CD14-positive monocyte (primary cell): ENCODE measurements around the gene TANGO6. TPM values are rescaled to one million over a fixed set of nuclear protein-coding genes. Genes with fewer than 3 reads are reported as not detected.

Experiments
- DNase-seq, 3 donors: peaks; one replicate each; pipeline ENCODE4 v3.0.0-alpha.2; 2011 to 2022
- H2AFZ ChIP-seq: 2 replicates; pipeline ENCODE4 v1.6.0; 2012; ENCODE audit warnings: mild to moderate bottlenecking, low read depth, low read length, inconsistent platforms; ENCODE audit not compliant: insufficient read depth, poor library complexity, severe bottlenecking
- H3K27ac ChIP-seq, 2 donors: 1 replicate in 1 of 2; 2 replicates in 1 of 2; pipeline ENCODE4 v1.5.1; 2012 to 2013; ENCODE audit warnings: low read length in 2 of 2, control low read depth in 1 of 2, inconsistent platforms in 1 of 2, low read depth in 1 of 2, mild to moderate bottlenecking in 1 of 2
- H3K27me3 ChIP-seq, 2 donors: one replicate each; pipeline versions ENCODE4 v1.6.0 to v1.6.1; 2011 to 2013; ENCODE audit warnings: low read length in 2 of 2; ENCODE audit not compliant: control insufficient read depth in 2 of 2, insufficient read depth in 2 of 2
- H3K36me3 ChIP-seq, 2 donors: replicated peaks in 1 of 2; 1 replicate in 1 of 2; 2 replicates in 1 of 2; pipeline versions ENCODE4 v1.5.1 to v1.6.1; 2012 to 2013; ENCODE audit warnings: low read length in 2 of 2, control low read depth in 1 of 2, inconsistent platforms in 1 of 2, mild to moderate bottlenecking in 1 of 2; ENCODE audit not compliant: insufficient read depth in 2 of 2, control insufficient read depth in 1 of 2
- H3K4me1 ChIP-seq, 2 donors: 1 replicate in 1 of 2; 2 replicates in 1 of 2; pipeline versions ENCODE4 v1.5.1 to v1.6.1; 2012 to 2013; ENCODE audit warnings: low read length in 2 of 2, control low read depth in 1 of 2, inconsistent platforms in 1 of 2, mild to moderate bottlenecking in 1 of 2, moderate library complexity in 1 of 2; ENCODE audit not compliant: insufficient read depth in 2 of 2, control insufficient read depth in 1 of 2
- H3K4me2 ChIP-seq: replicated peaks from 2 replicates; pipeline ENCODE3; 2012; ENCODE audit warnings: low read length, moderate library complexity, mild to moderate bottlenecking; ENCODE audit not compliant: poor library complexity, severe bottlenecking; ENCODE audit errors: extremely low read depth
- H3K4me3 ChIP-seq, 3 experiments: fragments of 200-600 bp in 1 of 3; sonication (generic) in 1 of 3; replicated peaks in 1 of 3; 1 replicate in 2 of 3; 2 replicates in 1 of 3; pipeline ENCODE4 v1.5.1; 2011 to 2013; ENCODE audit warnings: low read length in 3 of 3, mild to moderate bottlenecking in 3 of 3, control low read depth in 2 of 3, low read depth in 2 of 3, inconsistent platforms in 1 of 3, moderate library complexity in 1 of 3
- H3K79me2 ChIP-seq: 2 replicates; pipeline ENCODE4 v1.6.0; 2012; ENCODE audit warnings: mild to moderate bottlenecking, control low read depth, inconsistent platforms, low read length, moderate library complexity; ENCODE audit not compliant: insufficient read depth
- H3K9ac ChIP-seq: 2 replicates; pipeline ENCODE4 v1.6.0; 2017; ENCODE audit warnings: low read length, mild to moderate bottlenecking; ENCODE audit not compliant: insufficient read depth, poor library complexity, severe bottlenecking
- H3K9me3 ChIP-seq, 2 donors: replicated peaks in 1 of 2; 1 replicate in 1 of 2; 2 replicates in 1 of 2; pipeline versions ENCODE4 v1.5.1 to v1.6.1; 2012 to 2013; ENCODE audit warnings: low read length in 2 of 2, control low read depth in 1 of 2; ENCODE audit not compliant: control insufficient read depth in 1 of 2, insufficient read depth in 1 of 2
- H4K20me1 ChIP-seq: 2 replicates; pipeline ENCODE4 v1.6.0; 2012; ENCODE audit warnings: mild to moderate bottlenecking, low read length, control low read depth, moderate library complexity; ENCODE audit not compliant: insufficient read depth
- H3K27ac Mint-ChIP-seq, 7 donors: one replicate each; pipeline ENCODE4 v1.8.0; 2020; ENCODE audit warnings: mild to moderate bottlenecking in 7 of 7, mixed read lengths in 7 of 7, moderate library complexity in 6 of 7, inconsistent platforms in 2 of 7
- H3K27me3 Mint-ChIP-seq, 3 donors: one replicate each; pipeline ENCODE4 v1.8.0; 2021 to 2022; ENCODE audit warnings: low read depth in 3 of 3, mild to moderate bottlenecking in 3 of 3, mixed read lengths in 3 of 3, moderate library complexity in 3 of 3, inconsistent platforms in 1 of 3
- H3K36me3 Mint-ChIP-seq, 2 donors: one replicate each; pipeline ENCODE4 v1.8.0; 2020; ENCODE audit warnings: mixed read lengths in 2 of 2, inconsistent platforms in 1 of 2, mild to moderate bottlenecking in 1 of 2
- H3K4me1 Mint-ChIP-seq: one replicate; pipeline ENCODE4 v1.8.0; 2020; ENCODE audit warnings: mild to moderate bottlenecking, mixed read lengths
- H3K4me3 Mint-ChIP-seq, 2 donors: one replicate each; pipeline ENCODE4 v1.8.0; 2020; ENCODE audit warnings: mild to moderate bottlenecking in 2 of 2, mixed read lengths in 2 of 2, moderate library complexity in 1 of 2
- H3K9me3 Mint-ChIP-seq, 7 donors: one replicate each; pipeline ENCODE4 v1.8.0; 2020 to 2022; ENCODE audit warnings: mixed read lengths in 7 of 7, mild to moderate bottlenecking in 6 of 7, moderate library complexity in 6 of 7, inconsistent platforms in 2 of 7
- WGBS: methylation state at CpG from one replicate; pipeline ENCODE4 v1.1.5; 2013; ENCODE audit warnings: missing lambda C conversion rate; ENCODE audit not compliant: insufficient coverage; 5-methylcytosine and 5-hydroxymethylcytosine counted together
- intact Hi-C, 2 donors: fragments of 100-400 bp; cut with micrococcal nuclease; formaldehyde crosslinking; loops; one replicate each; pipeline versions ENCODE4 v1.15.0 to v1.15.1; 2023
- polyA plus RNA-seq, 3 donors: library from polyadenylated mRNA; depleted of rRNA in 1 of 3; unstranded in 2 of 3; stranded (reverse) in 1 of 3; fragments of 300-500 nt in 2 of 3; fragments of >200 nt in 1 of 3; fragmentation: Illumina TruSeq in 2 of 3; gene quantifications; 1 replicate in 2 of 3; 2 replicates in 1 of 3; pipeline ENCODE4 v1.2.3, GENCODE V29; 2012 to 2021
- TF ChIP-seq, protein P1 (sequence below): fragments of 200-600 bp; IDR thresholded peaks from one replicate; pipeline ENCODE4 v1.8.0; 2022; ENCODE audit warnings: antibody characterized with exemption, mild to moderate bottlenecking

TANGO6 gene
- polyA plus RNA-seq, 3 donors = 6.5 to 8.1 (median 7.3) TPM

GRCh38 chr16:68902003-68902968 lies 59.0 kb downstream of the TANGO6 start:
- Mint-ChIP-seq H3K4me1 (peaks cover 7% of the 10 kb centered on the region), H3K4me3 (no peak overlapping the region), H3K27me3 (peaks cover 0 to 2% (median 0%) of the 10 kb centered on the region in 3 donors), H3K36me3 (peaks cover 43 to 76% of the 10 kb centered on the region in 2 donors), H3K27ac (no peak overlapping the region), H3K9me3 (no peaks in the 10 kb centered on the region)
- Histone ChIP-seq H4K20me1 (no peaks in the 10 kb centered on the region), H3K9ac (no peak overlapping the region), H3K27ac (no peak overlapping the region), H3K9me3 (no peaks in the 10 kb centered on the region), H3K4me1 (peaks cover 0 to 4% of the 10 kb centered on the region in 2 donors), H2AFZ (no peak overlapping the region), H3K36me3 (peaks cover 31 to 61% of the 10 kb centered on the region in 2 donors), H3K27me3 (no peaks in the 10 kb centered on the region), H3K4me3 (no peak overlapping the region), H3K79me2 (no peaks in the 10 kb centered on the region), H3K4me2 (no peak overlapping the region)
- TF ChIP-seq, protein P1, sequence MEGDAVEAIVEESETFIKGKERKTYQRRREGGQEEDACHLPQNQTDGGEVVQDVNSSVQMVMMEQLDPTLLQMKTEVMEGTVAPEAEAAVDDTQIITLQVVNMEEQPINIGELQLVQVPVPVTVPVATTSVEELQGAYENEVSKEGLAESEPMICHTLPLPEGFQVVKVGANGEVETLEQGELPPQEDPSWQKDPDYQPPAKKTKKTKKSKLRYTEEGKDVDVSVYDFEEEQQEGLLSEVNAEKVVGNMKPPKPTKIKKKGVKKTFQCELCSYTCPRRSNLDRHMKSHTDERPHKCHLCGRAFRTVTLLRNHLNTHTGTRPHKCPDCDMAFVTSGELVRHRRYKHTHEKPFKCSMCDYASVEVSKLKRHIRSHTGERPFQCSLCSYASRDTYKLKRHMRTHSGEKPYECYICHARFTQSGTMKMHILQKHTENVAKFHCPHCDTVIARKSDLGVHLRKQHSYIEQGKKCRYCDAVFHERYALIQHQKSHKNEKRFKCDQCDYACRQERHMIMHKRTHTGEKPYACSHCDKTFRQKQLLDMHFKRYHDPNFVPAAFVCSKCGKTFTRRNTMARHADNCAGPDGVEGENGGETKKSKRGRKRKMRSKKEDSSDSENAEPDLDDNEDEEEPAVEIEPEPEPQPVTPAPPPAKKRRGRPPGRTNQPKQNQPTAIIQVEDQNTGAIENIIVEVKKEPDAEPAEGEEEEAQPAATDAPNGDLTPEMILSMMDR = peak; percentile 31
- 73% methylated on average over 4 of the region's 5 CpGs for WGBS
- no peak for DNase-seq
- intact Hi-C loops = no loop called here

DNA sequence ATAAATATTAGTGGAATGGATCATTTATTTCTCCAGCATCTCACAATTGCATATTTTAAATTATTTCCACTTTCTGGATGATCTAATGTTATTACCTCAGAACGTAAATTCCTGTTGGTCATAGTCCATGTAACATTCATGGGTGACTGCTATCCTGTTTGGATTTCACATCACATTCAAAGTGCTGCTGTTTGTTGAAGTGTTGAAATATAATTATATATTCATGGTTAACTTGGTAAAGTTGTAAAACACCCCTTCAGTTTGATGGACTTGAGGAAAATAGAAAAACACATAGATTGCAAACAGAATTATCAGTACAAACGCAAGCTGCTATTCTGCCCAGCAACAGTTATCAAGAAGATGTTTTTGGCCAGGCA lies 59.6 kb downstream of the TANGO6 start:
- Mint-ChIP-seq H3K4me3 (no peak overlapping the region), H3K27me3 (peaks cover 0 to 2% (median 0%) of the 10 kb centered on the region in 3 donors), H3K9me3 (no peaks in the 10 kb centered on the region), H3K4me1 (peaks cover 7% of the 10 kb centered on the region), H3K36me3 (peaks cover 48 to 78% of the 10 kb centered on the region in 2 donors), H3K27ac (no peak overlapping the region)
- H3K4me1 ChIP-seq = peaks cover 0 to 4% of the 10 kb centered on the region in 2 donors
- H3K79me2 ChIP-seq = no peaks in the 10 kb centered on the region
- no peaks in the 10 kb centered on the region for H3K9me3 ChIP-seq
- H4K20me1 ChIP-seq = no peaks in the 10 kb centered on the region
- H2AFZ ChIP-seq = no peak overlapping the region
- H3K4me2 ChIP-seq = no peak overlapping the region
- H3K9ac ChIP-seq = no peak overlapping the region
- H3K27ac ChIP-seq = no peak overlapping the region
- no peak for DNase-seq
- intact Hi-C loops = no loop called here
- H3K27me3 ChIP-seq = no peaks in the 10 kb centered on the region
- TF ChIP-seq, protein P1 = no peak
- H3K4me3 ChIP-seq = no peak overlapping the region
- no CpG with 5 or more reads among the region's 2 CpGs for WGBS
- peaks cover 37 to 65% of the 10 kb centered on the region in 2 donors for H3K36me3 ChIP-seq
